ENCODE results near the gene CLDN9. TPM values are rescaled to one million over a fixed set of nuclear protein-coding genes. Genes with fewer than 3 reads are reported as not detected.

The CLDN9 gene
- total and polyA plus RNA-seq, 12 donors = 0.19 to 3.2 (median 0.90) TPM

- peak; percentile 93 to 96 (median 94) for ATAC-seq
- WGBS, 2 donors = 0 to 1% methylated on average over 58 to 67 of the region's 67 CpGs
- intact Hi-C loops (cut with DNase I) = loop anchor here in 9 of 10 donors (1.0 to 10.0 kb wide), 13 partner anchors 28 to 108 kb away; partner anchors contain the start of genes ZNF205 (in 2 of the 9) and ZSCAN10 (in 1 of the 9)
- peaks cover 7 to 71% (median 22%) of the 10 kb centered on the region in 9 donors for H3K4me1 ChIP-seq
- no peaks in the 10 kb centered on the region for H3K27me3 ChIP-seq
- peak; percentile 92 to 94 for DNase-seq
- peak overlapping the region; percentile 14 to 97 (median 90) for H3K27ac ChIP-seq
- peaks cover 0 to 15% (median 0%) of the 10 kb centered on the region in 9 donors for H3K36me3 ChIP-seq
- TF ChIP-seq, protein P1, sequence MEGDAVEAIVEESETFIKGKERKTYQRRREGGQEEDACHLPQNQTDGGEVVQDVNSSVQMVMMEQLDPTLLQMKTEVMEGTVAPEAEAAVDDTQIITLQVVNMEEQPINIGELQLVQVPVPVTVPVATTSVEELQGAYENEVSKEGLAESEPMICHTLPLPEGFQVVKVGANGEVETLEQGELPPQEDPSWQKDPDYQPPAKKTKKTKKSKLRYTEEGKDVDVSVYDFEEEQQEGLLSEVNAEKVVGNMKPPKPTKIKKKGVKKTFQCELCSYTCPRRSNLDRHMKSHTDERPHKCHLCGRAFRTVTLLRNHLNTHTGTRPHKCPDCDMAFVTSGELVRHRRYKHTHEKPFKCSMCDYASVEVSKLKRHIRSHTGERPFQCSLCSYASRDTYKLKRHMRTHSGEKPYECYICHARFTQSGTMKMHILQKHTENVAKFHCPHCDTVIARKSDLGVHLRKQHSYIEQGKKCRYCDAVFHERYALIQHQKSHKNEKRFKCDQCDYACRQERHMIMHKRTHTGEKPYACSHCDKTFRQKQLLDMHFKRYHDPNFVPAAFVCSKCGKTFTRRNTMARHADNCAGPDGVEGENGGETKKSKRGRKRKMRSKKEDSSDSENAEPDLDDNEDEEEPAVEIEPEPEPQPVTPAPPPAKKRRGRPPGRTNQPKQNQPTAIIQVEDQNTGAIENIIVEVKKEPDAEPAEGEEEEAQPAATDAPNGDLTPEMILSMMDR (IDR thresholded peaks at IDR 0.05) = peak; percentile 92 to 99 (median 96)
- H3K4me3 ChIP-seq = peak overlapping the region; percentile 46 to 95 (median 86)
- H3K9me3 ChIP-seq = no peaks in the 10 kb centered on the region
Measured at GRCh38 chr16:3059041-3059722, 46.5 kb downstream of the CLDN9 start.

GRCh38 chr16:3059723-3060242 lies 47.1 kb downstream of the CLDN9 start:
- Histone ChIP-seq H3K27me3 (no peaks in the 10 kb centered on the region), H3K4me3 (peak overlapping the region in 9 of 10 donors; percentile 75 to 95 (median 88)), H3K36me3 (peaks cover 0 to 15% (median 0%) of the 10 kb centered on the region in 9 donors), H3K27ac (peak overlapping the region; percentile 14 to 97 (median 90)), H3K4me1 (peaks cover 7 to 75% (median 28%) of the 10 kb centered on the region in 9 donors), H3K9me3 (no peaks in the 10 kb centered on the region)
- ATAC-seq (peak in 1 of 8 donors; percentile 3), DNase-seq (no peak)
- WGBS, 2 donors = 52 to 57% methylated on average over 9 of the region's 9 CpGs
- intact Hi-C loops (cut with DNase I) = loop anchor here (1.0 to 10.0 kb wide), 16 partner anchors 27 to 108 kb away; partner anchors contain the start of genes ZSCAN10 (in 3 of the 10) and ZNF205 (in 2 of the 10)
- TF ChIP-seq, protein P1 (IDR thresholded peaks at IDR 0.05) = no peak

DNA sequence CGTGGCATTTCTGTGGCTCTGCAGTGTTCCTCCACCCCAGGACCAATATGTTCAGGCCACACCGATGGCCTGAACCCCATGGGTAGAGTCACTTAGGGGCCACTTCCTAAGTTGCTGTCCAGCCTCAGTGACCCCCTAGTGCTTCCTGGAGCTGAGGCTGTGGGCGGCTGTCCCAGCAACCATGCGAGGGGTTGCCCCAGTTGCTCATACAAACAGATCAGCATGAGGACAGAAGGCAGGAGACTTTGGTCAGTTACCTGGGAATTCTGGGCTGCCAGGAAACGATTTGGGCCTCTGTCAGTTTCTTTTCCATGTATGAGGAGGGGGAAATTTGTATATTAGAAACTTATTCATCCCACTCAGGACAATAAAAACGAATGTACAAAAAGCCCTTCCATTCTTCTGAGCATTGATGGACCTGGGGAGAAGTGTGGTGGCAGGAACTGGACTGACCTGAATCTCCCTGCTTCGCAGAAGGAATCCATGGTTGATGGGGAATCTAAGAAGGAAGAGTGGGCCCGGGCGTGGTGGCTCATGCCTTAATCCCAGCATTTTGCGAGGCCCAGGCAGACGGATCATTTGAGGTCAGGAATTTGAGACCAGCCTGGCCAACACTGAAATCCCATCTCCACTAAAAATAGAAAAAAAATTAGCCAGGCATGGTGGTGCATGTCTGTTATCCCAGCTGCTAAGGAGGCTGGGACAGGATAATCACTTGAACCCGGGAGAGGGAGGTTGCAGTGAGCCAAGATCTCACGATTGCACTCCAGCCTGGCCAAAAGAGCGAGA lies 47.8 kb downstream of the CLDN9 start:
- H3K36me3 ChIP-seq = peaks cover 0 to 15% (median 0%) of the 10 kb centered on the region in 9 donors
- intact Hi-C loops (cut with DNase I) = loop anchor here in 5 of 10 donors (5.0 kb wide), 4 partner anchors 37 to 72 kb away; partner anchors contain the start of gene ZSCAN10 (in 2 of the 5)
- no peak overlapping the region for H3K4me3 ChIP-seq
- H3K4me1 ChIP-seq = peaks cover 7 to 75% (median 29%) of the 10 kb centered on the region in 9 donors
- TF ChIP-seq, protein P1 (IDR thresholded peaks at IDR 0.05) = no peak
- 64 to 67% methylated on average over 14 of the region's 14 CpGs for WGBS, 2 donors
- peak overlapping the region in 8 of 10 donors; percentile 78 to 97 (median 91) for H3K27ac ChIP-seq
- DNase-seq (no peak), ATAC-seq (no peak)
- H3K27me3 ChIP-seq = no peaks in the 10 kb centered on the region
- no peaks in the 10 kb centered on the region for H3K9me3 ChIP-seq

- Histone ChIP-seq H3K36me3 (peaks cover 0 to 6% (median 0%) of the 10 kb centered on the region in 9 donors), H3K9me3 (no peaks in the 10 kb centered on the region), H3K4me1 (peaks cover 10 to 64% (median 29%) of the 10 kb centered on the region in 9 donors), H3K27me3 (no peaks in the 10 kb centered on the region), H3K4me3 (no peak overlapping the region), H3K27ac (no peak overlapping the region)
- TF ChIP-seq, protein P1 (IDR thresholded peaks at IDR 0.05) = no peak
- intact Hi-C loops (cut with DNase I) = loop anchor here in 5 of 10 donors (5.0 kb wide), 4 partner anchors 35 to 70 kb away; partner anchors contain the start of gene ZSCAN10 (in 2 of the 5)
- WGBS, 2 donors = 85 to 90% methylated on average over 6 of the region's 6 CpGs
- ATAC-seq (no peak), DNase-seq (no peak)
Measured at GRCh38 chr16:3062553-3062952, 49.8 kb downstream of the CLDN9 start.
